HL-60 (cell line): ENCODE results near the gene GTF2A1.

Experiments
- POLR2AphosphoS5 ChIP-seq: IDR thresholded peaks from 2 replicates; pipeline ENCODE4 v1.6.1; 2012; ENCODE audit warnings: low read depth
- TF ChIP-seq, protein P1 (sequence below): IDR thresholded peaks from one replicate; pipeline ENCODE4 v1.5.1; 2011; ENCODE audit warnings: low read length, control low read depth, inconsistent platforms; ENCODE audit not compliant: insufficient read depth
- TF ChIP-seq, protein P2 (sequence below): IDR thresholded peaks from 2 replicates; pipeline ENCODE4 v1.6.1; 2012; ENCODE audit warnings: low read depth; ENCODE audit not compliant: insufficient replicate concordance

DNA sequence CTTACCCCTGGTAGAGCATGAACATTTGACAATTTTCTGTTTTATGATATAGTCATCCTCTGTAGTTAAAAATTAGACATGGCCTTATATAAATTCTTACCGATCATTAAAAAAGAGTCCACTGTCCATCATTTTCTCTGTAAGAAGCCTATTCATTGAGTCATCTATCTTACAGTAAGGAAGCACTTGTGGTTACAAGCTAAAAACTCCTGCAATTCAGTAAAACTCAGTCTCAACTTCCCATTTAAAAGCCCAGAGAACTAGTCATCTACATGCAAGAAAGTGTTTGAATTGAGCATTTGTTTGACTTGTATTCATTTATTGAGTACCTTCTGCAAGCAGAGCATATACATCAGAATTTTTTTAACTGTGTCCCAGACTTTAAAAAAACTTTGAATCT lies 63.3 kb downstream of the GTF2A1 start:
- TF ChIP-seq, protein P1, sequence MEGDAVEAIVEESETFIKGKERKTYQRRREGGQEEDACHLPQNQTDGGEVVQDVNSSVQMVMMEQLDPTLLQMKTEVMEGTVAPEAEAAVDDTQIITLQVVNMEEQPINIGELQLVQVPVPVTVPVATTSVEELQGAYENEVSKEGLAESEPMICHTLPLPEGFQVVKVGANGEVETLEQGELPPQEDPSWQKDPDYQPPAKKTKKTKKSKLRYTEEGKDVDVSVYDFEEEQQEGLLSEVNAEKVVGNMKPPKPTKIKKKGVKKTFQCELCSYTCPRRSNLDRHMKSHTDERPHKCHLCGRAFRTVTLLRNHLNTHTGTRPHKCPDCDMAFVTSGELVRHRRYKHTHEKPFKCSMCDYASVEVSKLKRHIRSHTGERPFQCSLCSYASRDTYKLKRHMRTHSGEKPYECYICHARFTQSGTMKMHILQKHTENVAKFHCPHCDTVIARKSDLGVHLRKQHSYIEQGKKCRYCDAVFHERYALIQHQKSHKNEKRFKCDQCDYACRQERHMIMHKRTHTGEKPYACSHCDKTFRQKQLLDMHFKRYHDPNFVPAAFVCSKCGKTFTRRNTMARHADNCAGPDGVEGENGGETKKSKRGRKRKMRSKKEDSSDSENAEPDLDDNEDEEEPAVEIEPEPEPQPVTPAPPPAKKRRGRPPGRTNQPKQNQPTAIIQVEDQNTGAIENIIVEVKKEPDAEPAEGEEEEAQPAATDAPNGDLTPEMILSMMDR, result no peak
- no peak for TF ChIP-seq POLR2AphosphoS5
- TF ChIP-seq, protein P2, sequence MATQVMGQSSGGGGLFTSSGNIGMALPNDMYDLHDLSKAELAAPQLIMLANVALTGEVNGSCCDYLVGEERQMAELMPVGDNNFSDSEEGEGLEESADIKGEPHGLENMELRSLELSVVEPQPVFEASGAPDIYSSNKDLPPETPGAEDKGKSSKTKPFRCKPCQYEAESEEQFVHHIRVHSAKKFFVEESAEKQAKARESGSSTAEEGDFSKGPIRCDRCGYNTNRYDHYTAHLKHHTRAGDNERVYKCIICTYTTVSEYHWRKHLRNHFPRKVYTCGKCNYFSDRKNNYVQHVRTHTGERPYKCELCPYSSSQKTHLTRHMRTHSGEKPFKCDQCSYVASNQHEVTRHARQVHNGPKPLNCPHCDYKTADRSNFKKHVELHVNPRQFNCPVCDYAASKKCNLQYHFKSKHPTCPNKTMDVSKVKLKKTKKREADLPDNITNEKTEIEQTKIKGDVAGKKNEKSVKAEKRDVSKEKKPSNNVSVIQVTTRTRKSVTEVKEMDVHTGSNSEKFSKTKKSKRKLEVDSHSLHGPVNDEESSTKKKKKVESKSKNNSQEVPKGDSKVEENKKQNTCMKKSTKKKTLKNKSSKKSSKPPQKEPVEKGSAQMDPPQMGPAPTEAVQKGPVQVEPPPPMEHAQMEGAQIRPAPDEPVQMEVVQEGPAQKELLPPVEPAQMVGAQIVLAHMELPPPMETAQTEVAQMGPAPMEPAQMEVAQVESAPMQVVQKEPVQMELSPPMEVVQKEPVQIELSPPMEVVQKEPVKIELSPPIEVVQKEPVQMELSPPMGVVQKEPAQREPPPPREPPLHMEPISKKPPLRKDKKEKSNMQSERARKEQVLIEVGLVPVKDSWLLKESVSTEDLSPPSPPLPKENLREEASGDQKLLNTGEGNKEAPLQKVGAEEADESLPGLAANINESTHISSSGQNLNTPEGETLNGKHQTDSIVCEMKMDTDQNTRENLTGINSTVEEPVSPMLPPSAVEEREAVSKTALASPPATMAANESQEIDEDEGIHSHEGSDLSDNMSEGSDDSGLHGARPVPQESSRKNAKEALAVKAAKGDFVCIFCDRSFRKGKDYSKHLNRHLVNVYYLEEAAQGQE, result no peak
